Sigmoid colon (tissue), 4 donors: Measurements from ENCODE around the gene ELOVL5.
"Not testable (repeated sequence)": the region's sequence is repeated elsewhere in the genome, so short reads cannot be mapped to it uniquely, and the experiment has no call there.

Experiments
- CTCF ChIP-seq, 4 experiments: fragments of 450-650 bp in 3 of 4; fragments of 200-600 bp in 1 of 4; IDR thresholded peaks; one replicate each; pipeline ENCODE4 v1.5.1; 2016 to 2019; ENCODE audit warnings: antibody characterized with exemption in 4 of 4, mild to moderate bottlenecking in 3 of 4, moderate library complexity in 2 of 4
- POLR2A ChIP-seq, 2 donors: fragments of 450-650 bp; IDR thresholded peaks; one replicate each; pipeline ENCODE4 v1.6.1; 2016; ENCODE audit warnings: antibody characterized with exemption in 2 of 2, mild to moderate bottlenecking in 2 of 2, moderate library complexity in 2 of 2
- POLR2AphosphoS5 ChIP-seq, 4 donors: sonication (generic); formaldehyde crosslinking; IDR thresholded peaks; one replicate each; pipeline ENCODE4 v1.6.1; 2017; ENCODE audit warnings: antibody characterized with exemption in 4 of 4

- not testable (repeated sequence) for TF ChIP-seq CTCF, POLR2AphosphoS5, POLR2A (IDR thresholded peaks at IDR 0.05)
These were observed 39.9 kb upstream of the ELOVL5 start for GRCh38 chr6:53388615-53389014.
